Esophagus mucosa (tissue), 1 donor: ENCODE data around the gene PCGF3. TPM values are rescaled to one million over a fixed set of nuclear protein-coding genes. Genes with fewer than 3 reads are reported as not detected.
"Not testable (repeated sequence)": the region's sequence is repeated elsewhere in the genome, so short reads cannot be mapped to it uniquely, and the experiment has no call there.

Experiments used
- ATAC-seq: fragments of 200-7000 bp; cut with Tn5 transposase; one replicate; pipeline ENCODE4 v1.9.1; 2020
- total RNA-seq: library from RNA; stranded (reverse); gene quantifications from one replicate; pipeline ENCODE4 v1.2.4, GENCODE V29; 2023
- donor health status: DM: yes; HTN: yes; CAD: no.

The PCGF3 gene
- total RNA-seq, 1 donor from 2014 or later = 30.5 TPM

DNA sequence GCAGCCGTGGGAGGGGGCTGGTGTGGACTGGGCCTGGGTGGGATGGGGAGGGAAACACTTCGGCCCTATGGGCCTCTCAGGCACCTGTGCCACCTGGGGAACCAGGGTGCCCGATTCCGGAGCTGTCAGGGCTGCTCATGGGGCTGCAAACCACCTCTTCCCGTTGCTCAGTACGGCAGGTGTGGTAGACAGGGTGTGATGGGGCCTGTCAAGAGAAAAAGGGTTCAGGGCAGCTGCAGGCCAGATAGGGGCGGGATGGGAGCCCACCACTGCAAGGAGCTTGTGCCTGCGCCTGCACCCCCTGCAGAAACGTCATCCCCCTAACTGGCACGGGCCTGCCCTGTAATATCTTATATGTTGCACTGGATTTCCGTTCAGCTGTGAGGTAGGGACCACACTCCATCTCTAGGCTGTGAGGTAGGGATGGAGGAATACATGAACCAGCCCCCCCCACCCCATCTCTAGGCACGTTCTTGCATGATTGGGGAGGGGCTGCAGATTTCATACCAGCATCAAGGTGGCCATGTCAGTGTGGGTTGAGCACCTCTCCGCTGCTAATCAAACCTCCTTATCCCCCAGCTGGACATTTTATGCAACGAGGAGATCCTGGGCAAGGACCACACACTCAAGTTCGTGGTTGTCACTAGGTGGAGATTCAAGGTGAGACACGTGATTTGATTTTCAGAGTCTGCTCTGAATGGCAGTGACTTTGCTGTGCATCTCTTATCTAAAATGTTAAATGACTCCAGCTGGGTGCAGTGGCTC, 59.0 kb downstream of the PCGF3 start:
- ATAC-seq = no peak

DNA sequence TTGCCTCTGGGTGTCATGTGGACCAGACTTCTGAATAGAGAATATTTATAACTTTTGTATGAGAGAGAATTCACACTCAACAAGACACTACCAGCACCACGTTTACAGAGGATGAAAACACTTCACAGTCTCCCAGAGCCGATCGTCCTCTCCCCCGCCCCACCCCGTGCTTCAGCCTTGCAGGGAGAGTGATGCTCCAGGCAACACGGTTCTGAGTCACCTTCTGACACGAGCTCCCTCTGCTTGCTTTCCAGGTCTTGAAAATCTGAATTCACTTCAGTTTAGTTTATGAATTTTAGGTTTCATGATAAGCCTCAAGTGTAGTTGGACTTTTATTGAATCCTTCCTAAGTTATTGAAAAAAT, 60.5 kb downstream of the PCGF3 start:
- ATAC-seq = peak; percentile 73

DNA sequence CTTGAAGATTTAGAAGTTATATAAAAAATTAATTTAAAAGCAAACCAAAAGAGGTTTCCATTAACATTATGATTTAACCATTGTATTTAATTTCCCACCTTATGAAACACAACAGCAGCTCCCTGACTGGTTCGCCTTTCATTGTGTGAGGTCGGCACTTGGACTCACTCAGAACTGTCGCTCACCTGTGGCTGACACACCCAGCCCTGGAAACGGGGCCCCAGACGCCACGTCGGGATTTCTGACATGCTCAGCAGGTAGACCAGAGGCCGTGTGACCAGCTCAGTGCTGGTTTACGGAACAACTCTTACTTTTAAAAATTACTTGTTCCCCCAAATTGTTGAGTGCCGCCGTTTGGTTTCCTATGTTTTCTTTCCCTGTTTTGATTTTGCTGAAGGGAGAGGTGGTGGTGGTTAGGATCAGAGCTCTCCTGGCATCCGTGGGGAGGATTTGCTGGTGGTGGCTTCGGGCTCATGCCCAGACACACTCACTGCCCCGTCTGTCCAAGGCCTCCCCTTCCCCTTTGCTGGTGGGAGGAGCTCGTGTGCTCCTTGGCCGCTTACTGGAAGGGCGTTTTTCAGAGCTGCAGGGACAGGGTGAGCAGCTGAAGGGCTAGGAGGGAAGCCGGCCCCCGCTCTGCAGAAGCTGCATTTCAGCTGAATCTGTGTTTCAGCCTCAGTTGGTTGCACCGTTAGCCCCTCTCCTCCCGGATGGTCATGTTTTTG, 61.1 kb downstream of the PCGF3 start:
- ATAC-seq = peak; percentile 24

DNA sequence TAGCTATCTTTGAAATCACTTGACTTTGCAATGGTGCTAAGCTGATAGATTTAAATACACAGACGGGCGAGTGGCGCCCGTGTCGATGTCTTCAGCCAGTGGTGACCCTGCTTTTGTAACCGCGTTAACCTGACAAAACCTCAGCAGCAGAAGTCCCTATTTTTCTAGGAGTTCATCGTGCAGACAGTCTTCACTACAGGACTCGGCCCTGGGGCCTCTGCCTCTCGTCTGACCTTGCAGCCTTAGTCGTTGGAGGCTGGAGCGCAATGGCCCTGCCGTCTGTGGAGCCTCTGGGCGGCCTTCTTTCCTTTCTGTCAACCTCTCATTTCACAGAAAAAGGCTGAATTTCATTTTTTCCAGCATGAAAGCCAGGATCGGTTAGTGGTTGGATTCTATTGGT, 62.4 kb downstream of the PCGF3 start:
- no peak for ATAC-seq

DNA sequence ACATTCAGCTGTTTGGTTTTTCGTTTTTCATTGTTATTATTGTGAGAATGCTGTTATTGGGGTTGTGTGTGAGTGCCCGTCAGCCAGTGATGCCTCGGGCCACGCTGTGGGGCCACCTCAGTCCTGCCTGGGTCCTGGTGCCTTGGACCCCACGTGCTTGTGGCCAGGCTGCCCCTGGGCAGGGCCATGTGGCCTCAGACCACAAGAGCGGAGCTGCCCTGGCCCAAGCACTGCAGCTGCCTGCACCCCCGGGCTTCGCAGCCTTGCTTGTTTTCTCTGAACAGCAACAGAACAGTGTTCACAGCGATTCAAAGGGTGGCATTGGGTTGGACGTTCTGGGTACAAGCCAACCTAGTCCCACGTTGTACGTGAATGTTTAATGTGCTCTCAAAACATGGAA, 63.4 kb downstream of the PCGF3 start:
- ATAC-seq = no peak

DNA sequence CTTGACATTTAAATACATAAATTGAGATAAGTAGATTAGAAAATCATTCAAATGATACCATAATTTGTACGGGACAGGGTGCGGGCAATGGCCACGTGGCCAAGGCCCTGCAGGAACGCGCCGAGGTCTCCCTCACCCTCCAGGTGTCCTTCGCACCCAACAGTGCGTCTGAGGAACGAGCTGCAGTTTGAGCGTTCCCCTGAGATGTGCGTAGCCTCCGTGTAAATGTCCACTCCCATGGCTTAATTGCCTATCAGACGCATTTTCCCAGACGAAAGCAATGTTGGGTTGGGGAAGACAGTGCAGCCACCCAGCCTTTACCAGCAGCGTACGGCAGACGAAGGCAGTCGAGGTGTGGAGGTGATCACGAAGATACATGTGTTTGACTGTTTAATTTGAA, 63.9 kb downstream of the PCGF3 start:
- ATAC-seq = no peak

DNA sequence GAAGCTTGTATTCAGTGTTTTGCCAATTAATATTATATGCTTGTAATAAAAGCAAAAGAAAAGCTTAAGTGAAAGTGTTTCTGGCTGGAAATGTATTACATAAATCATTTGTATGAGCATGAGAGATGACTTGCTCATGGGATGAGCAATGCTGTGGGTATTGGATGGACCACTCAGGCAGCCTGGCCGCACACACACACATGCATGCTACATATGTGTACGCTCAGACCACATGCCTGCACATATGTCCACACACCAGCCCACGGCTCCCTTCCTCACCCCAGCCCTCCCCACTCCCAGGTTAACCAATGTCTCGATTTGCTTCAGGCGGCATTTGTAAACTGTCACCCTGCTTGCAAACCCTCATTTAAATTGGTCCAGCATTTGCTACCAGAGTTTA, 64.4 kb downstream of the PCGF3 start:
- no peak for ATAC-seq

DNA sequence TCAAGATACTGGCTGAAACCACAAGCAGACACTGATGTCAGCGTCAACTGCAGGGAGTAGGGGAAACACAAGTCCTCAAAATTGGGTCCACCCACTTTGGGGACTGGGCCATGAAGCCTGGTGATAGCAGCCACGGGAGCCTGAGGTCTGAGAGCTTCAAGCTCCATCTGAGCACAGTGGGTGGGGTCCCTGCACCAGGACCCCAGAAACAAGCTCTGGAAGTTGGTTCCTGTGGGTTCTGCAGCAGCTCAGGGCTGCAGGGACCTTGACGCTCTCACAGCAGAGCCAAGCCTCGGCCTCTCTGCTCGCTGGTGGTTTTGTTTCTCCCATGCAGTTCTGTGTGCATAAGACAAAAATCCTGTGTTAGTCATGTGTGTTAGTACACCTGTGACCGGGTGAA, 65.8 kb downstream of the PCGF3 start:
- no peak for ATAC-seq

DNA sequence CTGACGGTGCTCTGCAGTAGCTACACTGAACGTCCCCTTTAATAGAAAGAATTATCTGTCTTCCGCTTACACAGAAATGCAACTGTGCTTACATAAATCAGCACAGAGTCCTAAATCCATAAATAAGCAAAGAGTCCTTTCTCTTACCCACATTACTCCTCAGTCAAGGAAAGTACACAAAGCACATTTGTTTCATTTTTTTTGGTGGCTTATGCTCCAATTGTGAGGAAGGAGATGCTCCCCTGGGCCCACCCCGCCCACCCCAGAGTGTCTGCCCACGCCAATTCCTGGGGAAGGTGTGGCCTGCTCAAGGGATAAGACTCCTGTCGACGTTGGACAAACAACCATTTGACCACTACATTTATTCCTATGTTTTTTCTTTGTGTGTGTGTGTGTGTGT, 66.5 kb downstream of the PCGF3 start:
- ATAC-seq = no peak

DNA sequence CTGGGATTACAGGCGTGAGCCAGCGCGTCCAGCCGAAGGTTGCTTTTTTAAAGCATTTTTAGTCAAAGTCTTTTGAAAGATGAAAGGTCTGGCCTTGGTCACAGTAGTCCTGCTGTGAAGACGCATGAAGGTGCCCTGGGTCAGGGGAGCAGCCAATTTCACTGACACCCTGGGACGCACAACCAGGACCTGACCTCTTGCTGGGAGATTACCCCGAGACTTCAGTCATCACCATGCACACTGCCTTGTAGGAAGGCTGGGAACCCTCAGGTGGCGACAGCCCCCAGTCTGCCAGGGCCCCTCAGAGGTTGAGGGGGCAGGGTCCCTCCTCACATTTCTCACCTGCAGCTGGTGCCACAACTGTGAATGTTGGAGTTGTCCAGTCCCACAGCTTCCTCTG, 67.1 kb downstream of the PCGF3 start:
- ATAC-seq = no peak

DNA sequence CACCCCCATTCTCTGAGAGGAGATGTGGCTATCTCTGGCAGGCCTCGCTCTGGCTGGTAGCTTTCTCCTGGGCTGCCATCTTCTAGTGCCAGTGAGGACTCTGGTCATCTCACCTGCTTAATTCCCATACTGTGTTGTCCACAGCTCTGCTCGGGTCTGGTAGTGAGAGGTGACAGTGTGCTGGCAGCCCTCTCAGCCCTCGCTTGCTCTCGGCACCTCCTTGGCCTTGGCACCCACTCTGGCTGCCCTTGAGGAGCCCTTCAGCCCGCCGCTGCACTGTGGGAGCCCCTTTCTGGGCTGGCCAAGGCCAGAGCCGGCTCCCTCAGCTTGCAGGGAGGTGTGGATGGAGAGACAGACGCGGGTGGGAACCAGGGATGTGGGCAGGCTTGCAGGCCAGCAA, 67.6 kb downstream of the PCGF3 start:
- ATAC-seq = no peak

DNA sequence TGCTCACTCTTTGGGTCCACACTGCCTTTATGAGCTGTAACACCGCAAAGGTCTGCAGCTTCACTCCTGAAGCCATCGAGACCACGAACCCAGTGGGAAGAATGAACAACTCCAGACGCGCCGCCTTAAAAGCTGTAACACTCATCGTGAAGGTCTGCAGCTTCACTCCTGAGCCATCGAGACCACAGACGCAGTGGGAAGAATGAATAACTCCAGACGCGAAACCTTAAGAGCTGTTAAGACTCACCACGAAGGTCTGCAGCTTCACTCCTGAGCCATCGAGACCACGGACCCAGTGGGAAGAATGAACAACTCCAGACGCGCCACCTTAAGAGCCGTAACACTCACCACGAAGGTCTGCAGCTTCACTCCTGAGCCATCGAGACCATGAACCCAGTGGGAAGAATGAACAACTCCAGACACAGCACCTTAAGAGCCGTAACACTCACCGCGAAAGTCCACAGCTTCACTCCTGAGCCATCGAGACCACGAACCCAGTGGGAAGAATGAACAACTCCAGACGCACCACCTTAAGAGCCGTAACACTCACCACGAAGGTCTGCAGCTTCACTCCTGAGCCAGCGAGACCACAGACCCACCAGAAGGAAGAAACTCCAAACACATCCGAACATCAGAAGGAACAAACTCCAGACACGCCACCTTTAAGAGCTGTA, 68.9 kb downstream of the PCGF3 start:
- ATAC-seq = not testable (repeated sequence)

DNA sequence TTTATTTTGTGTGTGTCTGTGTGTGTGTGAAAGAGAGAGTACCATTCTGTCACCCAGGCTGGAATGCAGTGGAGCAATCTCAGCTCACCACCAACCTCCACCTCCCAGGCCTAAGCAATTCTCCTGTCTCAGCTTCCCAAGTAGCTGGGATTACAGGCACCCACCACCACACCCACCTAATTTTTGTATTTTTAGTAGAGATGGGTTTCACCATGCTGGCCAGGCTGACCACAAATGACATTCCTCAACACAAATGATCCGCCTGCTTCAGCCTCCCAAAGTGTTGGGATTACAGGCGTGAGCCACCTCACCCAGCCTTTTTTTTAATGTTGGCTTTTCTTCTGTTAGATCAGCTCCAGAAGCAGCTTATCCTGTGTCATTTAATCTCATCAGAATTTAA, 69.9 kb downstream of the PCGF3 start:
- not testable (repeated sequence) for ATAC-seq

DNA sequence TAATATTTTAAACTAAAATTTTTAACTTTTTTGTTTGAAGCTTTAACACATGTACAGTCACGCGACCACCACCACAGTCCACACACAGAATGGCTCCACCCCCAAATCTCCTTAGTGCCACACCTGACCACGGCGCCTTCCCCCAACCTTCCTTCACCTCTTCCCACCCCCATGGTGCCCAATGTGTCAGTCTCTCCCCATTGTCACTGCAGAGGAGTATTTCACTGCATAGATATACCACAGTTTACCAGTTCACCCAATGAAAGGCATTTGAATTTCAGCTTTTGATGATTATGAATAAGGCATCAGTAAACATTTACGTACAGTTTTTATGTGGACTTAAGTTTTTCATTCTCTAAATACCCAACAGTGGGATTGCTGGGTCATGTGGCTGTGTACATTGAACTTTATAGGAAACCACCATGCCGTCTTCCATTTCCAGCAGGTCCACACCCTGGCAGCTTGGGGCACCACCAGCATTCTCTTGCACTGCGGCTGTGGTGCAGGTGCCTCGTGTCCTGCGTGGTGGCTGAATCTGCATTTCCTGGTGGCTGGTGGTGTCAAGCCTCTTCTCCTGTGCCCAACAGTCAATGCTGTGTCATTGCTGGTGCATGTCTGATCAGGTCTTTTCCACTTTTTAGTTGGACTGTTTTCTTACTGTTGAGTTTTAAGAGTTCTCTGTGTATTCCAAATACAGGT, 71.3 kb downstream of the PCGF3 start:
- ATAC-seq = no peak

DNA sequence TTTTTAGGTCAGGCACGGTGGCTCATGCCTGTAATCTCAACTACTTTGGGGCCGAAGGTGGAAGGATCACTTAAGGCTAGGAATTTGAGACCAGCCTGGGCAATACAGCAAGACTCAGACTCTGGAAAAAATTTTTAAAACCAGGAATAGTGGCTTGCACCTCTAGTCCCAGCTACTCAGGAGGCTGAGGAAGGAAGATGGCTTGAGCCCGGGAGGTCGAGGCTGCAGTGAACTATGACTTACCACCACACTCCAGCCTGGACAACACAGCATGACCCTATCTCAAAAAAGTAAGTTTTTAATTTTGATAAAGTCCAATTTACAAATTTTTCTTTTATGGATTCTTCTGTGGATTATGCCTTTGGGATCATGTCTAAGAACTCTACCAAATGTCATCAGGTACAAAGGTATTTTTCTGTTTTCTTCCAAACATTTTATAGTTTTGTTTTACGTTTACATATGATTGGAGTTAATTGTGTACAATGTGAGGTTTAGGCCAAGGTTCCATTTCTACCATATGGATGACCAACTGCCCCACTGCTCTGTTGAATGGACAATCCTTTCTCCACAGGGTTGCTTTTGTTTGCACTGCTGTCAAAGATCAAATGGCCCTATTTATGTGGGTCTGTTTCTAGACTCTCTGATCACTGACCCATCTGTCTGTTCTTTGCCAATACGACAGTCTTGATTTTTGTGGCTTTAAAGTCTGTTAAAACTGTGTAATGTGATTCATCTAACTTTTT, 72.1 kb downstream of the PCGF3 start:
- ATAC-seq = no peak

DNA sequence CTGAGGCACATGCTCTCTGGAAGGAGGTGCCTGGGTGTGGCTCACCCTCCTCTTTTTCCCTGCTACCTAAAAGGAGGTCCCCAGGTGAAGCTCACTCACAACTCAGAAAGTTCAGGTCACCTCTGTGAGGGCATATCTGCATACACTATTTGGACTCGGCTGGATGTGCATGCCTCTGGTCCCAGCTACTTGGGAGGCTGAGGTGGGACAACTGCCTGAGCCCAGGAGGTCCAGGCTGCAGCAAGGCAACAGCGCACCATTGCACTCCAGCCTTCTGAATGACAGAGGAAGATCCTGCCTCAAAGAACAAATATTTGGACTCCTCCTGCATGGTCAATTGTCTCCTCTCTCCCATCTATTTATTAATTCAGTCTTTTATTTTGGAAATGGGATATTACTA, 73.9 kb downstream of the PCGF3 start:
- ATAC-seq = no peak

DNA sequence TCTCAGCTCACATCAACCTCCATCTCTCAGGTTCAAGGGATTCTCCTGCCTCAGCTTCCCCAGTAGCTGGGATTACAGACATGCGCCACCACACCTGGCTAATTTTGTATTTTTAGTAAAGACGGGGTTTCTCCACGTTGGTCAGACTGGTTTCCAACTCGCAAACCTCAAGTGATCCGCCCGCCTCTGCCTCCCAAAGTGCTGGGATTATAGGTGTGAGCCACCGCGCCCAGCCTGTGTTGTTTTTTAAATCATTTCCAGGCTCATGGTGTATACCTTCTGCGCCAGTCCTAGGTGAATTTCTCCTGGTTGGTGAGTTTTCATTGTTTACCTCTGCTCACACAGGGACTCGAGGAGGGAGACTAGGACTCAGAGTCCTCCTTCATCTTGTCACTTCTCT, 74.6 kb downstream of the PCGF3 start:
- not testable (repeated sequence) for ATAC-seq

DNA sequence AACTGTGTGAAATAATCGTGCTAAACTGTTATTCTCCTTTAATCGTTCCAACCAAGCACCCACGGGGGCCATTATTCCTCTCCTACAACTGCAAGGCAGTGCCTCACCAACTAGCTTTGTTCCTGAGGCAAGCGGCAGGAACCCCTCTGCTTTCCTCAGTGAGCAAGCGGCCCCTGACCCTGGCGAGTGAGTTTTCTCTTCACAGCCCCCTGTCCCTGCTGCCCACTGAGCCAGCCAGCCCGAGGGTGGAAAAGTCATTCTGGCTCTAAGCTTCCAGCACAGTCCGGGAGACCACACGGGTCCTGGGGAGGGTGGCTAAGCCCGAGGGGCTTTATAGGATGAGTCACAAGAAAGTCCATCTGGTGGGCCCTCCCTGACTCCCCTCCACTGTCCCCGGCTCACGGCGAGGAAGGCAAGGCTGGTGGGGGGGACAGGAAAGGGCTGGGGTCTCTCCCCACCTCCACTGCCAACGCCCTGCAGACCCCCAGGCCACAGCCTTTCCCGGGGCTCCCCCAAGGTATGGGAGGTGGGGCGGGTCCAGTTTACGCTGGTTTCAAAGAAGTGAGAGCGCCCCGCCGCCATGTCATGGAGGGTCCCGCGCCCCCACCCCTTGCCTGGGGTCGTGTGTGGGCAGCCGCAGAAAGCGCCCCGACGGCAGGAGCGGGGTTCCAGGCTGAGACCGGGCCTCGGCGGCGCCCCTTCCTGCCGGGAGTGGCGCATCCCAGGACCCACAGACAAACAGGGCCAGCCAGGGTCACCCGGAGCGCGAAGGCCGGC, 75.3 kb downstream of the PCGF3 start:
- ATAC-seq = peak; percentile 4

DNA sequence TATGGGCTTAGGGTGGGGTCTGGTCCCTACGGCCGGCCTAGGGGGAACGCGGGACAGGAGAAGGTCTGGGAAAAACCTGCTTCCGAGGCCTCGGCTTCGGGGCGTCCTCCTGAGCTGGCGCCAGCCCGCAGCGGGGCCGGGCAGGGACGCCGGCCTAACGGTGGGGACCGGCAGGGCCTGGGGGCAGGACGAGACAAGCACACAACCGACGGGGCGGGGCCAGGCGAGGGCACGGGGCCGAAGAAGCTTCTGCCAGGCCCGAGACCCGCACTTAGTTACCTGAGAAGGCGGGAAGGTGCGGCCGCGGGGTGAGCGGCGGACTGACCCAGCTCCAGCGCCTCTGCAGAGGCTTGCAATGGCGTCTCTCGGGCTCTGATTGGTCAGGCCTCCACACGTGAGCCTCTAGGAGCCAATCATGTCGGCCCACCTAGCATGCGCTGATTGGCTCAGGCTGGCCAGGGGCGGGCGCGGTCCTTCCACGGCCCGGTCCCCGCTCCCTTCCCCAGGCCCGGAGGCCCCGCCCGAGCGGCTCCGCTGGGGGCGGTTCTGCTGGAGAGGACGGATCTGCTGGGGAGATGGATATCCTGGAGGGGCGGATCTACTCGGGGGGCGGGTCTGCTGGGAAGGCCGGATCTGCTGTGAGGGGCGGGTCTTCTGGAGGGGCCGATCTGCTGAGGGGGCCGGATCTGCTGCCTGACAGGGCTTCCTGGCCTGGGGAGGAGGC, 76.0 kb downstream of the PCGF3 start:
- peak; percentile 98 for ATAC-seq

DNA sequence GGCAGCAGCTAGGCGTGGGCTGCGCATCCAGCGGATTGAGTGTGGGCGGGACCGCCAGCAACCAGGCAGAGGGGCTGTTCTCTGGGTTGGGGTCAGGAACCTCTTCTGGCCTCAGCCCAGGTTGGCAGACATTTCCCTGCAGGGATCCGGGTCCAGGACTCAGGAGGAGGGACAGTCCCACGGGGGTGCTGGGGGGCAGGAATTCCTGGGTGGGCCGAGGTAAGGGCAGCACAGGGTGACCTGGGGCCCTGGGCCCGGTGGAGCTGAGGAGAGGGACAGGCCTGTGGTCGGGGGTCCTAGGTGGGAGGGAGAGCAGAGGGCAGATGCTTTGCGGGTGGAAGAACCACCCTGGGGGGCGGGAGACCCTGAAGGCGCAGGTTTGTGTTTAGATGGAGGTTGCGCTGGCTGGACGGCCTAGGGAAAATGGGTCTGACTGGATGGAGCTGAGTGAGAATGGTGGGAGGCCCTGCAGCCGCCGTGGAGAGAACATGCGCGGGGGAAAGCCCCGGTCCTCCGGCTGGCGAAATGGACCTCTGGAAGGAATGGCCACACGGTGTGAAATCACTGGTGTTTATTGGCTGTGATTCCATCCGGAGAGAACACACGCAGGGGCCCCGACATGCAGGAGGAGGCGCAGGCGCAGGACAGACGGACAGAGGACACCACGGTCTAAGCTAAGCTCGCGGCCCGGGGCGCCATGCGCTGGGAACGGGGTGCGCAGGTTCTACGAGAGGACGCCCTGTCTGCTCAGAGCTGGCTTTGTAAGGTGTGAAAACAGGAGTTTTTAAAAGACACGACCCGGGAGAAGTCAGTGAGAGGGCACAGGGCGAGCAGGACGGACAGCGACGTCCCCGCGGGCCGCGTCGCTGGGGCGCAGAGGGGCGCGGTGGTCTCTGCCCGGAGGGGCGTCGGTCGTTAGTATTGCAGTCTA, 79.0 kb downstream of the PCGF3 start:
- ATAC-seq = no peak
